Activated CD4-positive, alpha-beta T cell treated with anti-CD3 and anti-CD28 coated beads, Interleukin-10, Interleukin-2, amounts not matched to agents 100 ng/mL and 50 ng/mL, durations not matched to agents 16 hours and 8 hours (primary cell): ENCODE data around the gene ZNRF4.

Experiments used
- DNase-seq: peaks from one replicate; pipeline ENCODE4 v3.0.0-alpha.2; 2020

Gene ZNRF4

DNA sequence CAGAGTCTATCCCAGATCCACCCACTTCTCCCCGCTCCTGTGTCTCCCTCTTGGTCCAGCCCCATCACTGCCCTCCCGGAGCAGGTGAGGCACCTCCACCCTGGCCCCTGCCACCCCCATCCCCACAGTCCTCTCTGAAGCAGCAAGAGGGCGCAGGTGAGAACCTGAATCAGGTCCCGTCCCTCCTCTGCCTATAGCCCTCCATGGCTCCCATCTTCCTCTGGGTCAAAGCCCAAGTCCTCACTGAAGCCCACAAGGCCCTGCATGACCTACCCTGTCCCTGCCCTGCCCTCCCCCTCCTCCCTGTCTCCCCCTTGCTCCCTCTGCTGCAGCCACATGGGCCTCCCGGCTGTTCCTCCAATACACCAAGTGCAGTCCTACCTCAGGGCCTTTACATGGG is 10.8 kb upstream of the ZNRF4 start:
- DNase-seq: no peak

DNA sequence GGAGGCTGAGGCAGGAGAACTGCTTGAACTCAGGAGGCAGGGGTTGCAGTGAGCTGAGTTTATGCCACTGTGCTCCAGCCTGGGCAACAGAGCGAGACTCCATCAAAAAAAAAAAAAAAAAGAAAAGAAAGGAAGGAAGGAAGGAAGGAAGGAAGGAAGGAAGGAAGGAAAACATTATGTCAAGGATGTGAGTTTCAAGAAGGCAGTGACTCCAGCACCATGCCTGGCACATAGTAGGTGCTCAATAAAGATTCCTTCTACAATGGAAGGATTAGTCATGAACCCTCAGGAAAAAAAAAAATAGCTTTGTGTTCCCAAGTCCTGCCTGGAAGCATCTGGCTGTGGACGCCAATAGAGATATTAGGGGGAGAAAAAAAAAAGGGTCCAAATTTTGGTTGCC is 10.1 kb upstream of the ZNRF4 start:
- DNase-seq: no peak

DNA sequence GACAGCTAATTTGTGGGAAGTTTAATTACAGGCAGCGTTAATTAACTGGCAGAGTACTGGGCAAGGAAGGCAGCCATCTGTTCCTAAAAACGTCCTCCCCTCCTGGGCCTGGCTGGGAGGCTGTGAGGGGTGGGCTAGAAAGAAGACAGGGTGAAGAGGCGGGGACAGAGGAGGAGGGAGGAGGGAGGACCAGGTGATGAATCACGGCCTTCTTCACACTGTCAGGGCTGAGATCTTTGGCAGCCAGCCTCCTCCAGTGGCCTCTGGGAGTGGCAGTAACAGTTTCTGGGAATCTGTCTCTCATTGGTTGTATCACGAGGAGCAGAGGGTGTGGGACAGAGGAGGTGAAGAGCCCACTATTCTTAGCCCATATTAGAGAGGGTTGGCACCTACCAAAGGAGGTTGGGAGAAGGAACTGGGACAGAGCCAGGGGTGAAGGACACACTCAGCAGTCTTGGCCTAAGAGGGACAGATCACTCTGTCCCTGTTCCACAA is 9.6 kb upstream of the ZNRF4 start:
- DNase-seq: no peak

GRCh38 chr19:5447700-5448311 is 7.4 kb upstream of the ZNRF4 start:
- DNase-seq: no peak

GRCh38 chr19:5448374-5448773 is 6.8 kb upstream of the ZNRF4 start:
- DNase-seq: no peak

GRCh38 chr19:5450482-5451126 is 4.6 kb upstream of the ZNRF4 start:
- no peak for DNase-seq

DNA sequence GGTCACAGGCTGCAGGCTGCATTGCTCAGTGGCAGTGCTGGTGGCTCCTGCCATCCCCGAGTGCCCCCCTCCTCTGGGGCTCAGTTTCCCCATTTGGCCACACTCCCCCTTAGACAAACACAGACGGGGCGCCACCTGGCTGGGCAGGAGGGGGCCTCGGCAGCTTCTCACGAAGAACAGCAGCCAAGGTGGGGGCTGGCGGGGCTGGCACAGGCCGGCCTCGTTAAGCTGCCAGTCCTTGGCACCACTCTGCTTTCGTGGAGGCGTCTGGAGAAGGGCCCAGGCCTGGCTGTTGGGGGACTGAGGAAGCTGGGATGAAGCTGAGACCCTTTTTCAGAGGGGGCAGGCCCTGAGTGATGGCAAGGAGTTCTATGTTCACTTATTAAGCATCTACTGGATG is 3.7 kb upstream of the ZNRF4 start:
- no peak for DNase-seq

DNA sequence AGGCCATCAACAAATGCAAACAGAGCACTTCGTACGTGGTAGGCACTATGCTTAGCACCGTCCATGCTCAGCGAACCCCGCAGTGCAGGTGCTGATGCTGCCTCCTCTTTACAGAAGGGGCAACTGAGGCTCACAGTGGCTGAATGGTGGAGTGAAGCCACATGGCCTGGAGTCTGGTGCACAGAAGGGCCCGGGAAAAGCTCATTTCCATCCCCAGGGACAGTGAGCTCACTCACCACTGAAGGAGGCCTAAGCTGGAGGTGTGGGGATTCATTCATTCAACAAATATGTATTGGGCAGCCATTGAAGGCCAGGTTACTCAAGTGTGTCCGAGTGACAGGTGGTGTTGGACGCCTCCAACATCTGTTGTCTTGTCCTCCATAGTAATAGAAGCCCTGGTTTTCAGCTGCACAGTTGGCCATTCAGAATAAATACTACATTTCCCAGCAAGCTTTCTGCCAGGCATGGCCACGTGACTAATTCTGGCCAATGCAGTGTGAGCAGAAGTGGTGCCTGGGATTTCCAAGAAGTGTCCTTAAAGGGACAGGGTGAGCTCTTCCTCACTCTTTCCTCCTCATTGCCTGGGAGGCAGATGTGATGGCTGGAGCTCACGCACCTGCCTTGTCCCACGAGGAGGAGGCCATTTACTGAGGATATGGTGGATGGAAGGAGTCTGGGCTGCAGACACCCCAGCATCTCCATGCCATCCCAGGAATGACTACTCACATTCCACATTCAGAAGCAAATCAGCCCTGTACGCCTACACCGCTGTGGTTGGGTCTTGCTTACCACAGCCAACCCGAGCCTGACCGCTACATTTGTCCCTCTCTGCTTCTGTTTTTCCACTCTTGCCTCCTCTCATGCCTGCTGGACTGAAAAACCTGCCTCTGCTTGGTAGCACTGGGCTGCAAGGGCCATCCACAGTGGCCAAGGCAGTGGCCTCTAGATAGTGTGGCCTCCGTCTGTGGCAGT is 2.3 kb upstream of the ZNRF4 start:
- peak; percentile 5 for DNase-seq

DNA sequence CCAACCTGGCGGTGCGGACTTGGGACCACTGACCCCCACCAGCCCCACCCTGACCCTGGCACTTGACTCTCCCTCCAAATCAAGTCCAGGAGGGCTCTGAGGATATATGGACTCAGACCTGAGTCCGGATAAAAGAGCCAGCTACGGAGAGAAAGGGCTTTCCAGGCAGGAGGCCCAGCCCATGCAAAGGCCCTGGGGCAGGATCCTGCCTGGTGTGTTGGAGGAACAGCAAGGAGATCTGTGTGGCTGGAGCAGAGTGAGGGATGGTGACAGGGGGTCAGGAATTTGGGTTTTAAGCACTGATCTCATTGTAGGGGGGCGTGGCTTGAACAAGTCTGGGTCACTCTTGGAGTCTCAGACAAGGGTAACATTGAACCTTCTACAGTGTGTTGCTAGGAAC is 474 bp upstream of the ZNRF4 start:
- no peak for DNase-seq

GRCh38 chr19:5456130-5456840 is 1.1 kb downstream of the ZNRF4 start:
- DNase-seq: no peak

GRCh38 chr19:5456841-5457200 is 1.6 kb downstream of the ZNRF4 start:
- no peak for DNase-seq

- DNase-seq: no peak
These were observed 2.5 kb downstream of the ZNRF4 start for GRCh38 chr19:5457709-5458108.

- no peak for DNase-seq
These were observed 3.2 kb downstream of the ZNRF4 start for GRCh38 chr19:5458420-5458819.

- DNase-seq: no peak
These were observed 4.1 kb downstream of the ZNRF4 start for GRCh38 chr19:5459360-5459759.

GRCh38 chr19:5460748-5461147 is 5.5 kb downstream of the ZNRF4 start:
- no peak for DNase-seq

DNA sequence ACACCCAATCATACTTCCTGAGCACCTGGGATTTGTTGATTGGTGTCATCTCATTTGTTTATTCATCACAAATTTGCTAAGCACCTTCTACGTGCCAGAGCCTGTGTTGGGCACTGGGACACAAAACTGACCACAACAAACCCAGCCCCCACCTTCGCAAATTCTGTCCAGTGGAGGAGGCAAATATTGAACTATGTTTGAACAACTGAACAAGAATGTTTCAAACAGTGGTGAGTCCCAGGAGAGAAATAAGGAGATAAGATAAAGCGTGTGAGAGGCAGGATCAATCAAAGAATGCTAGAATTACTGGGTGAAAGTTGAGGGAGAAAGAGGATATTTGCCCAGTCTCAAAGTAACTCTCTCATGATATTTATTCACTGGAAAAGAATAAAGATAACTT is 8.7 kb downstream of the ZNRF4 start:
- no peak for DNase-seq

DNA sequence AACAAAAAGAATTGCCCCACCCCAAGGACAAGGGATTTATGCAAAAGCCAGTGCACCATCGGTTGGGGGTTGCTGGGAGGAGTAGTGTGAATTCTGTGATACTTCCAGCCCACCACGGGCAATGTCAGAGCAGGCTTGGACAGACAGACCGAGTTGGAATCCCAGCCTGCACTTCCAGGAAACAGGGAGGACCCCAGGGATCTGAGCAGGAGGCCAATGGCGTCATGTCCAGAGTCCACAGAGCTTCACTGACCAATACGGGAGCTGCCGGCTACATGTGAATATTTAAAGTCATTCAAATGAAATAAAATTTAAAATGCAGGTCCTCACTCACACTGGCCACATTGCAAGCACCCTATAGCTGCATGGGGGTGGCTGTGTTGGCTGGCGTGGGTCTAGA is 10.9 kb downstream of the ZNRF4 start:
- no peak for DNase-seq

GRCh38 chr19:5466814-5467291 is 11.6 kb downstream of the ZNRF4 start:
- no peak for DNase-seq

DNA sequence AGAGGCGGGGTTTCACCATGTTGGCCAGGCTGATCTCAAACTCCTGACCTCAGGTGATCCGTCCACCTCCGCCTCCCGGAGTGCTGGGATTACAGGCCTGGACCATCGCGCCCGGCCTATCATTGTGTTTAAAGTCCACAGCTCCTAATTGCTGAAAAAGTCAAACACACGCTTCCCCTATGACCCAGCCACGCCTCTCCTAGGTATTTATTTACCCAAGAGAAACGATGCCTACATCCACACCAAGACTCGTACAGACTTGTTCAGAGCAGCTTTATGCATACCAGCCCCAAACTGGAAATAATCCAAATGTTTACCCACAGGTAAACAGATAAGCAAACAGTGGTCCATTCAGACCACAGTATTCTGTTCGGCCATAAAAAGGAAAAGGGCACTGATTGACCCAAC is 15.1 kb downstream of the ZNRF4 start:
- DNase-seq: no peak

DNA sequence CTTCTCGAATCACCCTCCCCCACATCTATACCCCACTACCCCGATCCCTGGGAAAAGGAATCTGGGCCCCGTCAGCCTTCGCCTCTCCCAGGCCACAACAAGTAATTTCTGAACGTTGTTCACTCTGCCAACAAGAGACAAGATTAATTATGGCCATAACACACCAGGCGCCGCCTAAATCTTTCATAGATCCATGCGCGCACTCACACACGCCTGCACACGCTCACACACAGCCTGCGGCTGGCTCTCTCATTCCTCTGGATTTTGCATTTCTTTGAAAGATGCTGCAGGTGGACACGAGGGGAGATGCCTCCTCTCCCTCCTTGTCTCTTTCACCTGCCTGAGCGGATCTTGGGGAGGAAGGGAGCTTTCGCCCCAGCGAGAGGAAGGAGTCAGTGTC is 17.1 kb downstream of the ZNRF4 start:
- DNase-seq: no peak

DNA sequence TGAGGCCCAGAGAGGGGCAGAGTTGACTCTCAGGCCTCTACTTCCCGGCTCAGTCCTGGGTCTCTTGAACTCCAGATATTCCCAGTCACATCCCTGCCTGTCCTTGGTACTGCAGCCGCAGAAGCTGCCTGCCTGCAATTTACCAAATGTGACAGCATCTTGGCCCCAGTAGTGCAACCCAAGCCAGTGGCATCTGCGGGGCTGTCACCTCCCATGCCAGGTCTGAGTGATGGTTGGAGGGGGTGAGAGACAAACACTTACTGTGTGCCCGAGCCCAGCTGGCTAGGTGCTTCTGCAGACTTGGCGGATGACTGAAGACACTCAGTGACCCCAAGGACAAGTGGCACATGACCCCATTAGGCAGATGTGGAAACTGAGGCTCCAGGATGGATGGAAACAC is 18.4 kb downstream of the ZNRF4 start:
- no peak for DNase-seq

DNA sequence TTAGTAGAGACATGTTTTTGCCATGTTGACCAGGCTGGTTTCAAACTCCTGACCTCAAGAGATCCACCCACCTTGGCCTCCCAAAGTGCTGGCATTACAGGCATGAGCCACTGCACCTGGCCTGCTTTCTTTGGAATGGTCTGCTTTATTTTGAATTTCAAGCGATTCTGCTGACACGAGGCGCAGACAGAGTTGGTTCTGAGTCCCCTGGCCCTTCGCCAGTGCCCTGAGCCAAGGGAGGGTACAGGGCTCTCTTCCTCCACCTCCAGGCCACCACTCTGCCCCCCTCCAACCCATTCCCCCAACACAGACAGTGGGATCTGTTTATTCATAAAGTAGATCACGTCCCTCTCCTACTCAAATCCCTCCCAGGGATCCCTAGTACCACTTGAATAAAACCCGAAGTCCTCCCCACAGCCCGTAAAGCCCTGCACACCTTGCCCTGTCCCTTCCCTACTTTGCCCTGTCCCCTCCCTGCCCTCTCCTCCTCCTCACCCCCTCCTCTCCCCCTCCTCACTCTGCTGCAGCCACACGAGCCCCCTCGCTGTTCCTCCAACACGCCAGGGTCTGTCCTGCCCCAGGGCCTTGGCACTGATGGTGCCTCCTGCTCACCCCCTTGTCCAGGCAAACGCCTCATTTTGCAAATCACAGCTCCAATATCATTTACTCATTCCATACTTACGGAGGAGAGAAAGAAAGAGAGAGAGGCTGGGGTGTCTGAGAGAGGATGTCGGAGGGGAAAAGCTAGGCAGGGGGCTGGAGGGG is 22.4 kb downstream of the ZNRF4 start:
- DNase-seq: no peak
